HCT116 (cell line): ENCODE measurements around the gene TMEM121. TPM values are rescaled to one million over a fixed set of nuclear protein-coding genes. Genes with fewer than 3 reads are reported as not detected.

ENCODE experiments used
- ATAC-seq: fragments of 200-7000 bp; cut with Tn5 transposase; 2 replicates; pipeline ENCODE4 v1.9.1; 2020; ENCODE audit warnings: mild to moderate bottlenecking, moderate library complexity
- BruUV-seq: library from RNA; stranded (reverse); fragments of 400-500 nt; replicated peaks from 2 replicates; lab custom pipeline; 2021; lab: Mats Ljungman, UMichigan
- CTCF ChIA-PET: fragments of 300-600 bp; sonication (Branson Sonifier 250); formaldehyde crosslinking; loops from one replicate; lab custom pipeline; 2021; ENCODE audit warnings: antibody characterized with exemption; lab: Charles Lee
- POLR2A ChIA-PET: fragments of 300-600, 350-600 bp; sonication (Branson Sonifier 250); formaldehyde crosslinking; loops from one replicate; lab custom pipeline; 2021; ENCODE audit warnings: antibody characterized with exemption; lab: Charles Lee
- RAD21 ChIA-PET, 2 experiments: fragments of 300-600 bp; sonication (Branson Sonifier 250); formaldehyde crosslinking; loops; one replicate each; lab custom pipeline; 2023; ENCODE audit warnings: low total read pairs in 2 of 2; ENCODE audit not compliant: uncharacterized antibody in 2 of 2, unreplicated experiment in 2 of 2, low non-redundant PET in 1 of 2; lab: Charles Lee
- DNase-seq: peaks from one replicate; pipeline ENCODE4 v3.0.0-alpha.2; 2010; ENCODE audit warnings: low read depth, low spot score
- H2AFZ ChIP-seq: fragments of 200-600 bp; shearing (Covaris generic), sonication (generic); 2 replicates; pipeline ENCODE4 v1.6.1; 2017; ENCODE audit warnings: low read depth, mixed run types, mixed read lengths, antibody characterized with exemption, low read length; ENCODE audit not compliant: poor library complexity, severe bottlenecking
- H3K27ac ChIP-seq: 2 replicates; pipeline ENCODE4 v1.5.1; 2012; ENCODE audit warnings: low read depth, low read length
- H3K27me3 ChIP-seq: fragments of 200-600 bp; sonication (generic); 2 replicates; pipeline ENCODE4 v1.6.1; 2016; ENCODE audit warnings: mixed run types, low read length, mixed read lengths; ENCODE audit not compliant: insufficient read depth
- H3K36me3 ChIP-seq, 2 experiments: fragments of 200-500 bp in 1 of 2; fragments of 200-600 bp in 1 of 2; sonication (Bioruptor generic) in 1 of 2; sonication (generic) in 1 of 2; 2 replicates each; pipeline versions ENCODE4 v1.5.1 to v1.6.1; 2014 to 2016; ENCODE audit warnings: low read length in 2 of 2, inconsistent platforms in 1 of 2, mixed read lengths in 1 of 2, mixed run types in 1 of 2; ENCODE audit not compliant: insufficient read depth in 2 of 2, control insufficient read depth in 1 of 2
- H3K4me1 ChIP-seq, 2 experiments: fragments of 200-600 bp in 1 of 2; sonication (generic) in 1 of 2; 2 replicates each; pipeline versions ENCODE4 v1.5.1 to v1.6.1; 2012 to 2017; ENCODE audit warnings: low read length in 2 of 2, inconsistent platforms in 1 of 2, mild to moderate bottlenecking in 1 of 2, mixed read lengths in 1 of 2, mixed run types in 1 of 2, moderate library complexity in 1 of 2; ENCODE audit not compliant: insufficient read depth in 2 of 2, control insufficient read depth in 1 of 2
- H3K4me2 ChIP-seq: fragments of 200-600 bp; sonication (generic); 2 replicates; pipeline ENCODE4 v1.6.1; 2017; ENCODE audit warnings: mixed run types, low read length, mixed read lengths
- H3K4me3 ChIP-seq, 2 experiments: fragments of 200-600 bp in 1 of 2; sonication (generic) in 1 of 2; replicated peaks in 1 of 2; 2 replicates each; pipeline ENCODE4 v1.5.1; 2011 to 2016; ENCODE audit warnings: low read length in 2 of 2, control low read depth in 1 of 2, low read depth in 1 of 2, mild to moderate bottlenecking in 1 of 2, mixed read lengths in 1 of 2, mixed run types in 1 of 2
- H3K79me2 ChIP-seq: fragments of 200-600 bp; sonication (generic); 2 replicates; pipeline ENCODE4 v1.6.1; 2017; ENCODE audit warnings: mild to moderate bottlenecking, mixed run types, low read length, moderate library complexity, mixed read lengths; ENCODE audit not compliant: insufficient read depth
- H3K9ac ChIP-seq: fragments of 200-600 bp; sonication (generic); 2 replicates; pipeline ENCODE4 v1.6.1; 2016; ENCODE audit warnings: low read length, mixed read lengths
- H3K9me2 ChIP-seq: fragments of 200-600 bp; sonication (generic), shearing (Covaris generic); 2 replicates; pipeline ENCODE4 v1.6.1; 2017; ENCODE audit warnings: mixed run types, mild to moderate bottlenecking, moderate library complexity; ENCODE audit not compliant: insufficient read depth
- H3K9me3 ChIP-seq, 2 experiments: fragments of 200-500 bp in 1 of 2; fragments of 200-600 bp in 1 of 2; sonication (Bioruptor generic) in 1 of 2; sonication (generic) in 1 of 2; 2 replicates each; pipeline ENCODE4 v1.6.1; 2014 to 2017; ENCODE audit warnings: low read length in 2 of 2, mixed read lengths in 2 of 2, inconsistent platforms in 1 of 2, low read depth in 1 of 2, mild to moderate bottlenecking in 1 of 2, mixed run types in 1 of 2, moderate library complexity in 1 of 2; ENCODE audit not compliant: control insufficient read depth in 1 of 2, insufficient read depth in 1 of 2
- H4K20me1 ChIP-seq: fragments of 200-600 bp; sonication (generic), shearing (Covaris generic); 2 replicates; pipeline ENCODE4 v1.6.1; 2017; ENCODE audit warnings: mixed run types, mild to moderate bottlenecking, moderate library complexity; ENCODE audit not compliant: insufficient read depth
- CEBPB ChIP-seq: IDR thresholded peaks from 2 replicates; pipeline ENCODE4 v1.6.1; 2012; ENCODE audit warnings: low read depth
- EGR1 ChIP-seq: IDR thresholded peaks from 2 replicates; pipeline ENCODE4 v1.6.1; 2012; ENCODE audit warnings: low read depth
- EZH2 ChIP-seq: fragments of 200-600 bp; sonication (generic); IDR thresholded peaks from 2 replicates; pipeline ENCODE4 v1.6.1; 2017; ENCODE audit warnings: antibody characterized with exemption, mixed run types
- FOSL1 ChIP-seq: IDR thresholded peaks from 2 replicates; pipeline ENCODE4 v1.6.1; 2012; ENCODE audit warnings: low read depth
- JUND ChIP-seq: IDR thresholded peaks from 2 replicates; pipeline ENCODE4 v1.6.1; 2012
- POLR2A ChIP-seq: IDR thresholded peaks from 2 replicates; pipeline ENCODE4 v1.7.0; 2011; ENCODE audit warnings: borderline replicate concordance; ENCODE audit not compliant: insufficient read depth, insufficient read length; ENCODE audit errors: extremely low read depth
- REST ChIP-seq: IDR thresholded peaks from 2 replicates; pipeline ENCODE4 v1.6.1; 2012; ENCODE audit warnings: low read depth
- SIN3A ChIP-seq: IDR thresholded peaks from 2 replicates; pipeline ENCODE4 v1.6.1; 2012; ENCODE audit warnings: low read depth
- SRF ChIP-seq: IDR thresholded peaks from 2 replicates; pipeline ENCODE4 v1.6.1; 2012; ENCODE audit warnings: low read depth
- TCF7L2 ChIP-seq: IDR thresholded peaks from 2 replicates; pipeline ENCODE4 v1.7.0; 2011; ENCODE audit warnings: borderline replicate concordance, inconsistent platforms; ENCODE audit not compliant: insufficient read depth, insufficient read length; ENCODE audit errors: extremely low read depth
- YY1 ChIP-seq: IDR thresholded peaks from 2 replicates; pipeline ENCODE4 v1.6.1; 2011; ENCODE audit warnings: low read length, low read depth, moderate library complexity, mild to moderate bottlenecking; ENCODE audit not compliant: insufficient replicate concordance; ENCODE audit errors: extremely low read depth
- ZBTB33 ChIP-seq: IDR thresholded peaks from 2 replicates; pipeline ENCODE4 v1.6.1; 2011; ENCODE audit warnings: mild to moderate bottlenecking, low read length, moderate library complexity; ENCODE audit not compliant: insufficient replicate concordance; ENCODE audit errors: extremely low read depth
- intact Hi-C: fragments of 100-400 bp; cut with micrococcal nuclease; formaldehyde crosslinking; loops from 2 replicates; pipeline ENCODE4 v1.10.0; 2022
- total RNA-seq: library from RNA; stranded (reverse); gene quantifications from one replicate; pipeline ENCODE4 v1.2.1, GENCODE V29; 2021; ENCODE audit not compliant: unreplicated experiment

The TMEM121 gene
- total RNA-seq, 1 experiment from 2014 or later: 5.5 TPM

- Histone ChIP-seq H3K9me2 (no peaks in the 10 kb centered on the region), H3K27ac (peak overlapping the region; percentile 100), H2AFZ (no peak overlapping the region), H3K79me2 (peaks cover 18% of the 10 kb centered on the region), H3K4me3 (peak overlapping the region; percentile 65 to 87), H4K20me1 (no peaks in the 10 kb centered on the region; the same call in 1 of the 2 replicates), H3K9ac (peak overlapping the region; percentile 97), H3K27me3 (no peaks in the 10 kb centered on the region), H3K36me3 (0 out of 4 replicates have a peak, but pooled peaks cover 0 to 3% of the 10 kb centered on the region in 2 experiments), H3K9me3 (no peaks in the 10 kb centered on the region), H3K4me2 (peak overlapping the region; percentile 99), H3K4me1 (peaks cover 20 to 53% of the 10 kb centered on the region in 2 experiments)
- ATAC-seq (peak; percentile 0), DNase-seq (no peak)
- no TSS peak for BruUV-seq
- ChIA-PET RAD21 (interaction anchor here (0.6 to 1.9 kb wide), 8 partner anchors 9 to 119 kb away, joined by 3 to 16 read pairs (median 4); no protein-coding TSS in a partner anchor), POLR2A (interaction anchor here (0.7 to 3.1 kb wide), 4 partner anchors 9 to 189 kb away, joined by 3 to 29 read pairs (median 6); no protein-coding TSS in a partner anchor), CTCF (interaction anchor here (0.7 to 2.5 kb wide), 10 partner anchors 9 to 121 kb away, joined by 3 to 77 read pairs (median 4); no protein-coding TSS in a partner anchor)
- intact Hi-C loops: loop anchor here (5.0 kb wide), 1 partner anchor 37 kb away; the partner anchor contains the start of gene TMEM121
- TF ChIP-seq TCF7L2 (no peak), JUND (no peak)
Observed at GRCh38 chr14:105490267-105490571, 36.2 kb upstream of the TMEM121 start.

GRCh38 chr14:105490572-105491365, 35.6 kb upstream of the TMEM121 start, which contains the start of gene TEDC1:
Gene TEDC1 (plus strand): TSS chr14:105491246. CDS start chr14:105491376, 130 bp downstream.
- RAD21 ChIA-PET: interaction anchor here in 1 of 2 experiments (1.4 to 1.9 kb wide), 3 partner anchors 10 to 120 kb away, joined by 5 to 16 read pairs (median 8); no protein-coding TSS in a partner anchor
- Histone ChIP-seq H3K9me2 (no peaks in the 10 kb centered on the region), H3K4me3 (peak within 1 kb of the TSS; percentile 74 to 87), H3K4me1 (peaks cover 20 to 49% of the 10 kb centered on the region in 2 experiments), H4K20me1 (no peaks in the 10 kb centered on the region; the same call in 1 of the 2 replicates), H3K36me3 (0 out of 4 replicates have a peak, but pooled peaks cover 0 to 3% of the 10 kb centered on the region in 2 experiments), H3K79me2 (peaks cover 18% of the 10 kb centered on the region), H3K4me2 (peak within 1 kb of the TSS; percentile 99), H2AFZ (no peak within 1 kb of the TSS), H3K27me3 (no peaks in the 10 kb centered on the region), H3K9me3 (no peaks in the 10 kb centered on the region), H3K27ac (peak within 1 kb of the TSS; percentile 100), H3K9ac (peak within 1 kb of the TSS; percentile 97)
- CTCF ChIA-PET: interaction anchor here (0.7 to 2.5 kb wide), 8 partner anchors 9 to 118 kb away, joined by 3 to 77 read pairs (median 9); no protein-coding TSS in a partner anchor
- BruUV-seq: no TSS peak
- DNase-seq: peak; percentile 100
- intact Hi-C loops: loop anchor here (5.0 kb wide), 1 partner anchor 37 kb away; the partner anchor contains the start of gene TMEM121
- POLR2A ChIA-PET: interaction anchor here (1.3 to 3.1 kb wide), 3 partner anchors 9 to 120 kb away, joined by 3 to 29 read pairs (median 10); no protein-coding TSS in a partner anchor
- peak; percentile 78 for ATAC-seq
- TF ChIP-seq FOSL1 (no peak), ZBTB33 (no peak), POLR2A (peak; percentile 70), SRF (no peak), REST (no peak), YY1 (no peak), EZH2 (no peak), EGR1 (no peak), SIN3A (no peak), CEBPB (no peak)
